B cell (primary cell): ENCODE results near the gene WSB2. TPM values are rescaled to one million over a fixed set of nuclear protein-coding genes. Genes with fewer than 3 reads are reported as not detected.

Experiments
- ATAC-seq: fragments of 200-7000 bp; cut with Tn5 transposase; one replicate; pipeline ENCODE4 v1.10.0; 2021; ENCODE audit warnings: low read depth, mild to moderate bottlenecking, moderate number of reproducible peaks, moderate library complexity
- CTCF ChIA-PET: fragments of 350-600 bp; sonication (Branson Sonifier 250); formaldehyde crosslinking; loops from one replicate; lab custom pipeline; 2021; ENCODE audit warnings: antibody characterized with exemption, inconsistent platforms; lab: Charles Lee
- POLR2A ChIA-PET: fragments of 350-600 bp; sonication (Branson Sonifier 250); formaldehyde crosslinking; loops from one replicate; lab custom pipeline; 2021; ENCODE audit warnings: antibody characterized with exemption; lab: Charles Lee
- DNase-seq: peaks from one replicate; pipeline ENCODE4 v3.0.0; 2013
- H2AFZ ChIP-seq: 2 replicates; pipeline ENCODE4 v1.6.1; 2012; ENCODE audit warnings: mild to moderate bottlenecking, low read depth, low read length; ENCODE audit not compliant: insufficient read depth, poor library complexity, severe bottlenecking
- H3K27ac ChIP-seq, 2 donors: 1 replicate in 1 of 2; 2 replicates in 1 of 2; pipeline ENCODE4 v1.5.1; 2012 to 2013; ENCODE audit warnings: low read length in 2 of 2, mild to moderate bottlenecking in 2 of 2, moderate library complexity in 1 of 2
- H3K27me3 ChIP-seq, 4 experiments: fragments of 200-600 bp in 1 of 4; sonication (generic) in 1 of 4; replicated peaks in 1 of 4; 1 replicate in 2 of 4; 2 replicates in 2 of 4; pipeline versions ENCODE4 v1.6.1 to v1.7.0; 2013 to 2016; ENCODE audit warnings: low read length in 3 of 4, mild to moderate bottlenecking in 2 of 4, mixed read lengths in 1 of 4, moderate library complexity in 1 of 4; ENCODE audit not compliant: insufficient read depth in 4 of 4, control insufficient read depth in 3 of 4; ENCODE audit errors: control extremely low read depth in 1 of 4
- H3K36me3 ChIP-seq, 2 experiments: replicated peaks in 1 of 2; 1 replicate in 1 of 2; 2 replicates in 1 of 2; pipeline versions ENCODE4 v1.6.1 to v1.7.1; 2013; ENCODE audit warnings: low read length in 1 of 2; ENCODE audit not compliant: insufficient read depth in 2 of 2, control insufficient read depth in 1 of 2; ENCODE audit errors: control extremely low read depth in 1 of 2, extremely low read depth in 1 of 2
- H3K4me1 ChIP-seq, 2 donors: fragments of 200-600 bp in 1 of 2; sonication (generic) in 1 of 2; 1 replicate in 1 of 2; 2 replicates in 1 of 2; pipeline versions ENCODE4 v1.5.1 to v1.6.1; 2013 to 2017; ENCODE audit warnings: low read length in 2 of 2; ENCODE audit not compliant: control insufficient read depth in 2 of 2, insufficient read depth in 2 of 2
- H3K4me2 ChIP-seq: replicated peaks from 2 replicates; pipeline ENCODE3; 2012; ENCODE audit warnings: mild to moderate bottlenecking, low read depth, low read length; ENCODE audit not compliant: poor library complexity, severe bottlenecking
- H3K4me3 ChIP-seq, 5 experiments: fragments of 200-600 bp in 1 of 5; sonication (generic) in 1 of 5; 1 replicate in 3 of 5; 2 replicates in 2 of 5; pipeline versions ENCODE4 v1.5.1 to v1.7.0; 2011 to 2016; ENCODE audit warnings: low read length in 4 of 5, mild to moderate bottlenecking in 4 of 5, low read depth in 2 of 5, control low read depth in 1 of 5, moderate library complexity in 1 of 5; ENCODE audit not compliant: insufficient read depth in 1 of 5; ENCODE audit errors: control extremely low read depth in 1 of 5, extremely low read depth in 1 of 5
- H3K79me2 ChIP-seq: fragments of 200-600 bp; sonication (generic); one replicate; pipeline ENCODE4 v1.6.0; 2016; ENCODE audit warnings: low read length; ENCODE audit not compliant: control insufficient read depth, insufficient read depth
- H3K9ac ChIP-seq: fragments of 200-600 bp; sonication (generic); 2 replicates; pipeline ENCODE4 v1.6.1; 2017; ENCODE audit warnings: mild to moderate bottlenecking, low read length, moderate library complexity
- H3K9me3 ChIP-seq, 3 donors: one replicate each; pipeline versions ENCODE4 v1.6.1 to v1.7.1; 2013; ENCODE audit warnings: low read length in 2 of 3; ENCODE audit not compliant: control insufficient read depth in 2 of 3, insufficient read depth in 1 of 3; ENCODE audit errors: control extremely low read depth in 1 of 3
- H4K20me1 ChIP-seq: 2 replicates; pipeline ENCODE4 v1.6.0; 2012; ENCODE audit warnings: mild to moderate bottlenecking, low read length; ENCODE audit not compliant: insufficient read depth, control insufficient read depth, poor library complexity, severe bottlenecking
- H3K27ac Mint-ChIP-seq: one replicate; pipeline ENCODE4 v1.8.0; 2021; ENCODE audit warnings: mixed read lengths
- H3K27me3 Mint-ChIP-seq: one replicate; pipeline ENCODE4 v1.8.0; 2021; ENCODE audit warnings: mixed read lengths
- H3K4me1 Mint-ChIP-seq: one replicate; pipeline ENCODE4 v1.8.0; 2021; ENCODE audit warnings: mixed read lengths
- H3K4me3 Mint-ChIP-seq: one replicate; pipeline ENCODE4 v1.8.0; 2021; ENCODE audit warnings: mixed read lengths
- H3K9me3 Mint-ChIP-seq: one replicate; pipeline ENCODE4 v1.8.0; 2022; ENCODE audit warnings: mixed read lengths; ENCODE audit not compliant: insufficient read depth
- EZH2 ChIP-seq: IDR thresholded peaks from 2 replicates; pipeline ENCODE4 v1.6.1; 2012; ENCODE audit warnings: borderline replicate concordance, low read depth, mild to moderate bottlenecking, moderate library complexity, low read length; ENCODE audit not compliant: insufficient read depth, poor library complexity, severe bottlenecking
- WGBS: methylation state at CpG from one replicate; pipeline ENCODE4 v1.1.5; 2013; ENCODE audit warnings: missing lambda C conversion rate; ENCODE audit not compliant: insufficient coverage; 5-methylcytosine and 5-hydroxymethylcytosine counted together
- intact Hi-C: fragments of 100-400 bp; cut with micrococcal nuclease; formaldehyde crosslinking; loops from one replicate; pipeline ENCODE4 v1.10.0; 2022
- polyA plus RNA-seq: library from polyadenylated mRNA; depleted of rRNA; stranded (reverse); fragments of >200 nt; gene quantifications from 2 replicates; pipeline ENCODE4 v1.2.3, GENCODE V29; 2012
- total RNA-seq, 2 donors: library from RNA; stranded (reverse); fragments of 120-200 nt in 1 of 2; gene quantifications; 1 replicate in 1 of 2; 2 replicates in 1 of 2; pipeline versions ENCODE4 v1.2.3 to v1.2.4, GENCODE V29; 2013 to 2022
- TF ChIP-seq, protein P1 (sequence below): fragments of 200-600 bp; IDR thresholded peaks from one replicate; pipeline ENCODE4 v1.8.0; 2022; ENCODE audit warnings: antibody characterized with exemption, mild to moderate bottlenecking

WSB2 gene
- total and polyA plus RNA-seq, 2 donors (not counting 1 experiment from before 2014, with no cell fraction given), result 12.3 to 21.4 TPM

- H3K9ac ChIP-seq, result peak overlapping the region; percentile 71
- peaks cover under 1% of the 10 kb centered on the region for H3K27me3 Mint-ChIP-seq
- peak overlapping the region; percentile 88 for H3K27ac Mint-ChIP-seq
- peak overlapping the region; percentile 80 for H3K4me3 Mint-ChIP-seq
- peaks cover 27 to 35% of the 10 kb centered on the region in 2 donors for H3K4me1 ChIP-seq
- peaks cover 13% of the 10 kb centered on the region for H3K79me2 ChIP-seq
- peaks cover 45% of the 10 kb centered on the region for H3K4me1 Mint-ChIP-seq
- H3K27ac ChIP-seq, result peak overlapping the region; percentile 56 to 80
- H3K36me3 ChIP-seq, result no peaks in the 10 kb centered on the region
- TF ChIP-seq, protein P1, sequence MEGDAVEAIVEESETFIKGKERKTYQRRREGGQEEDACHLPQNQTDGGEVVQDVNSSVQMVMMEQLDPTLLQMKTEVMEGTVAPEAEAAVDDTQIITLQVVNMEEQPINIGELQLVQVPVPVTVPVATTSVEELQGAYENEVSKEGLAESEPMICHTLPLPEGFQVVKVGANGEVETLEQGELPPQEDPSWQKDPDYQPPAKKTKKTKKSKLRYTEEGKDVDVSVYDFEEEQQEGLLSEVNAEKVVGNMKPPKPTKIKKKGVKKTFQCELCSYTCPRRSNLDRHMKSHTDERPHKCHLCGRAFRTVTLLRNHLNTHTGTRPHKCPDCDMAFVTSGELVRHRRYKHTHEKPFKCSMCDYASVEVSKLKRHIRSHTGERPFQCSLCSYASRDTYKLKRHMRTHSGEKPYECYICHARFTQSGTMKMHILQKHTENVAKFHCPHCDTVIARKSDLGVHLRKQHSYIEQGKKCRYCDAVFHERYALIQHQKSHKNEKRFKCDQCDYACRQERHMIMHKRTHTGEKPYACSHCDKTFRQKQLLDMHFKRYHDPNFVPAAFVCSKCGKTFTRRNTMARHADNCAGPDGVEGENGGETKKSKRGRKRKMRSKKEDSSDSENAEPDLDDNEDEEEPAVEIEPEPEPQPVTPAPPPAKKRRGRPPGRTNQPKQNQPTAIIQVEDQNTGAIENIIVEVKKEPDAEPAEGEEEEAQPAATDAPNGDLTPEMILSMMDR, result no peak
- TF ChIP-seq EZH2, result no peak
- no peaks in the 10 kb centered on the region for H3K9me3 Mint-ChIP-seq
- ChIA-PET POLR2A (interaction anchor here (0.7 to 1.2 kb wide), 2 partner anchors 76 to 315 kb away, joined by 3 to 10 read pairs; partner anchors contain the start of gene PEBP1), CTCF (interaction anchor here (1.3 to 1.7 kb wide), 2 partner anchors 13 to 317 kb away, joined by 3 to 6 read pairs; no protein-coding TSS in a partner anchor)
- peak; percentile 46 for DNase-seq
- intact Hi-C loops, result loop anchor here (1.0 to 2.0 kb wide), 2 partner anchors 44 to 76 kb away; partner anchors contain the start of genes PEBP1 and RFC5
- H2AFZ ChIP-seq, result peak overlapping the region; percentile 85
- peak overlapping the region; percentile 76 for H3K4me2 ChIP-seq
- H3K4me3 ChIP-seq, result peak overlapping the region; percentile 6 to 87 (median 64)
- no peaks in the 10 kb centered on the region for H4K20me1 ChIP-seq
- ATAC-seq, result peak; percentile 18
- WGBS, result 2% methylated on average over 42 of the region's 46 CpGs
- no peaks in the 10 kb centered on the region for H3K27me3 ChIP-seq
- no peaks in the 10 kb centered on the region for H3K9me3 ChIP-seq
Measured at GRCh38 chr12:118060301-118061010, 523 bp downstream of the WSB2 start.
